ENCODE data around the gene SERPINA10.

SERPINA10 gene, protein sequence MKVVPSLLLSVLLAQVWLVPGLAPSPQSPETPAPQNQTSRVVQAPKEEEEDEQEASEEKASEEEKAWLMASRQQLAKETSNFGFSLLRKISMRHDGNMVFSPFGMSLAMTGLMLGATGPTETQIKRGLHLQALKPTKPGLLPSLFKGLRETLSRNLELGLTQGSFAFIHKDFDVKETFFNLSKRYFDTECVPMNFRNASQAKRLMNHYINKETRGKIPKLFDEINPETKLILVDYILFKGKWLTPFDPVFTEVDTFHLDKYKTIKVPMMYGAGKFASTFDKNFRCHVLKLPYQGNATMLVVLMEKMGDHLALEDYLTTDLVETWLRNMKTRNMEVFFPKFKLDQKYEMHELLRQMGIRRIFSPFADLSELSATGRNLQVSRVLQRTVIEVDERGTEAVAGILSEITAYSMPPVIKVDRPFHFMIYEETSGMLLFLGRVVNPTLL

GRCh38 chr14:94292872-94293577, at the start of gene SERPINA10:
SERPINA10 (minus strand) TSS chr14:94293268; CDS start chr14:94290593, 2,675 bp downstream.
- Histone ChIP-seq H3F3A (ENCODE audit: low read depth) (no peaks in the 10 kb centered on the region), H3K9me2 (replicated peaks; ENCODE audit: low read depth, low read length) (no peaks in the 10 kb centered on the region), H2AFZ (ENCODE audit: low read length) (no peak within 1 kb of the TSS), H3K9me3 (ENCODE audit: insufficient read depth, low read depth, low read length) (no peaks in the 10 kb centered on the region; the same call in 1 of the 2 replicates), H3K79me2 (ENCODE audit: insufficient read depth, low read length) (no peaks in the 10 kb centered on the region), H3K9ac (ENCODE audit: low read depth, low read length, poor library complexity, severe bottlenecking) (no peak within 1 kb of the TSS), H3K4me2 (ENCODE audit: low read depth, low read length, poor library complexity, severe bottlenecking) (no peak within 1 kb of the TSS), H3K4me1 (ENCODE audit: insufficient read depth, low read length, poor library complexity, severe bottlenecking) (no peaks in the 10 kb centered on the region), H3K36me3 (ENCODE audit: insufficient read depth, low read length) (no peaks in the 10 kb centered on the region), H3K4me3 (ENCODE audit: low read length, poor library complexity, severe bottlenecking) (no peak within 1 kb of the TSS), H3K27me3 (ENCODE audit: insufficient read depth, low read length, poor library complexity, severe bottlenecking) (no peaks in the 10 kb centered on the region), H4K20me1 (ENCODE audit: insufficient read depth, low read length, poor library complexity, severe bottlenecking) (no peaks in the 10 kb centered on the region)
- TF ChIP-seq EZH2phosphoT487 (IDR thresholded peaks at IDR 0.05; ENCODE audit: borderline replicate concordance), result no peak
- TF ChIP-seq, protein P1, sequence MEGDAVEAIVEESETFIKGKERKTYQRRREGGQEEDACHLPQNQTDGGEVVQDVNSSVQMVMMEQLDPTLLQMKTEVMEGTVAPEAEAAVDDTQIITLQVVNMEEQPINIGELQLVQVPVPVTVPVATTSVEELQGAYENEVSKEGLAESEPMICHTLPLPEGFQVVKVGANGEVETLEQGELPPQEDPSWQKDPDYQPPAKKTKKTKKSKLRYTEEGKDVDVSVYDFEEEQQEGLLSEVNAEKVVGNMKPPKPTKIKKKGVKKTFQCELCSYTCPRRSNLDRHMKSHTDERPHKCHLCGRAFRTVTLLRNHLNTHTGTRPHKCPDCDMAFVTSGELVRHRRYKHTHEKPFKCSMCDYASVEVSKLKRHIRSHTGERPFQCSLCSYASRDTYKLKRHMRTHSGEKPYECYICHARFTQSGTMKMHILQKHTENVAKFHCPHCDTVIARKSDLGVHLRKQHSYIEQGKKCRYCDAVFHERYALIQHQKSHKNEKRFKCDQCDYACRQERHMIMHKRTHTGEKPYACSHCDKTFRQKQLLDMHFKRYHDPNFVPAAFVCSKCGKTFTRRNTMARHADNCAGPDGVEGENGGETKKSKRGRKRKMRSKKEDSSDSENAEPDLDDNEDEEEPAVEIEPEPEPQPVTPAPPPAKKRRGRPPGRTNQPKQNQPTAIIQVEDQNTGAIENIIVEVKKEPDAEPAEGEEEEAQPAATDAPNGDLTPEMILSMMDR (conservative IDR thresholded peaks at IDR 0.05; ENCODE audit: low read length), result no peak

DNA sequence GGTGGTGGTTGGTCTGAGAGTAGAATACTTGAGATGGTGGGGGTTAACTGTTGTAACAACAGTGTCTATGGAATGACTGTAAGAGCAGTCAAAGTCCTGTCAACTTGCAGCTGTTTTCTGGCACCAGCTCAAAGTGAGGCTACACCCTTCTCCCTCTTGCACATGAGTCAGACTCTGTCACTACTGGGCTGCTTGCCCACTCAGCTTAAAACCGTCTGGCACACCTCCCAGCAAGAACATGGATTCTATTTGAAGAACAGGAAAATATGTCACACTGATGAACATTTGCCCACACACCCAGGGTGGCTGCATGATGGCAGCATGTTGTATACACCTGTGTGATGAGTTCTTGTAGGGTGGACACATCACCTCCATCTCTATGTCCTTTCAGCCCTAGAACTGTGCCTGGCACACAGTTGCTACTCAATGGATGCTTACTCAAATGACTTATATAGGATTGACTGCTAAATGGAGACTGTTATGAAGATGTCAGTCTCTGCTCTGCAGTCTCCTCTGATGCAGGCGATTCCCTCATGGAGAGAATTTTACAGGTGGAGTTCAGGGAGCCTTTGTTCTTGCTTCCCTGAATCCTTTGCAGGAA, 49.4 kb upstream of the SERPINA10 start:
- H3K4me2 ChIP-seq (ENCODE audit: low read depth, low read length, poor library complexity, severe bottlenecking), result no peak overlapping the region
- no peaks in the 10 kb centered on the region for H3K9me2 ChIP-seq (replicated peaks; ENCODE audit: low read depth, low read length)
- no peaks in the 10 kb centered on the region for H3K27me3 ChIP-seq (ENCODE audit: insufficient read depth, low read length, poor library complexity, severe bottlenecking)
- H3K36me3 ChIP-seq (ENCODE audit: insufficient read depth, low read length), result no peaks in the 10 kb centered on the region
- TF ChIP-seq, protein P1 (conservative IDR thresholded peaks at IDR 0.05; ENCODE audit: low read length), result no peak
- no peak for TF ChIP-seq EZH2phosphoT487 (IDR thresholded peaks at IDR 0.05; ENCODE audit: borderline replicate concordance)
- no peak overlapping the region for H3K4me3 ChIP-seq (ENCODE audit: low read length, poor library complexity, severe bottlenecking)
- no peaks in the 10 kb centered on the region; the same call in 1 of the 2 replicates for H3K9me3 ChIP-seq (ENCODE audit: insufficient read depth, low read depth, low read length)
- no peaks in the 10 kb centered on the region for H3K4me1 ChIP-seq (ENCODE audit: insufficient read depth, low read length, poor library complexity, severe bottlenecking)
- H4K20me1 ChIP-seq (ENCODE audit: insufficient read depth, low read length, poor library complexity, severe bottlenecking), result no peaks in the 10 kb centered on the region
- no peaks in the 10 kb centered on the region for H3F3A ChIP-seq (ENCODE audit: low read depth)
- no peak overlapping the region for H2AFZ ChIP-seq (ENCODE audit: low read length)
- no peaks in the 10 kb centered on the region for H3K79me2 ChIP-seq (ENCODE audit: insufficient read depth, low read length)
- no peak overlapping the region for H3K9ac ChIP-seq (ENCODE audit: low read depth, low read length, poor library complexity, severe bottlenecking)

DNA sequence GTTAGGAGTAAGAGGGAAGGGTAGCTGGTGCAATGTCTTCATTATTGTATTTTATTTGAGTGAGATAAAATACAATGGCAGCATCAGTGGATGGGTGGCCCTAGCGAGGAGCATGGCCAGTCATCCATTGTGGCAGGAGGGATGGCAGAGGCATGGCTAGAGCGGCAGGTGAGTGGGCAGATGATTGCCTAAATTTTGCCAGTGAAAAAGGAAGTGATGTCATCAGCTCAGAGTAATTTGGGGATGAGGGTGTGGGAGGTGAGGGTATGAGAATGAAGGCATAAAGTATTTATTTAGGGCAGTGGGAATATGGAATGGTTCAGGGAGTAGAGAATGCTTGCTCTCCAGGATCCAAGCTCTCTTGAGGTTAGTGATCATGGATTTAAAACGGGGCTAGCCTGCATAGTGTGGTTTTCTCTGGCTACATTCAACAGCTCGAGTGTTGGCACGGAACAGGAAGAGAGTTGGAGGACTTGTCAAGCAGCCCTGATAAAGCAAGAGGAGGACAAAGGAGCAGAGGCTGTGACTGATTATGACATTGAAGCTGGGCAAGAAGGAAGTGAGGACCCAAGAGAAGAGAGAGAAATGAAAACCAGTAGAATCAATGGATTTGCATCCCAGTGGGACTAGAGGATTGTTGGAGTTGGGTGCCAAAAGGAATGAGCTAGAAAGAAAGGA, 48.7 kb upstream of the SERPINA10 start:
- no peaks in the 10 kb centered on the region for H3K27me3 ChIP-seq (ENCODE audit: insufficient read depth, low read length, poor library complexity, severe bottlenecking)
- no peaks in the 10 kb centered on the region for H3F3A ChIP-seq (ENCODE audit: low read depth)
- no peaks in the 10 kb centered on the region for H3K9me2 ChIP-seq (replicated peaks; ENCODE audit: low read depth, low read length)
- H3K4me2 ChIP-seq (ENCODE audit: low read depth, low read length, poor library complexity, severe bottlenecking), result no peak overlapping the region
- H3K4me3 ChIP-seq (ENCODE audit: low read length, poor library complexity, severe bottlenecking), result no peak overlapping the region
- no peaks in the 10 kb centered on the region for H3K79me2 ChIP-seq (ENCODE audit: insufficient read depth, low read length)
- H3K9ac ChIP-seq (ENCODE audit: low read depth, low read length, poor library complexity, severe bottlenecking), result no peak overlapping the region
- TF ChIP-seq, protein P1 (conservative IDR thresholded peaks at IDR 0.05; ENCODE audit: low read length), result no peak
- no peak for TF ChIP-seq EZH2phosphoT487 (IDR thresholded peaks at IDR 0.05; ENCODE audit: borderline replicate concordance)
- no peaks in the 10 kb centered on the region for H3K36me3 ChIP-seq (ENCODE audit: insufficient read depth, low read length)
- no peaks in the 10 kb centered on the region for H3K4me1 ChIP-seq (ENCODE audit: insufficient read depth, low read length, poor library complexity, severe bottlenecking)
- no peaks in the 10 kb centered on the region; the same call in 1 of the 2 replicates for H3K9me3 ChIP-seq (ENCODE audit: insufficient read depth, low read depth, low read length)
- H2AFZ ChIP-seq (ENCODE audit: low read length), result no peak overlapping the region
- no peaks in the 10 kb centered on the region for H4K20me1 ChIP-seq (ENCODE audit: insufficient read depth, low read length, poor library complexity, severe bottlenecking)
